Cardiac muscle cell (in vitro differentiated cells and primary cell): ENCODE measurements around the gene NBAS. TPM values are rescaled to one million over a fixed set of nuclear protein-coding genes. Genes with fewer than 3 reads are reported as not detected.
A peak's percentile ranks its signal among the peaks of the same experiment; 100 is the strongest.
"Not testable (repeated sequence)": the region's sequence is repeated elsewhere in the genome, so short reads cannot be mapped to it uniquely, and the experiment has no call there.

Experiments used
- DNase-seq, 2 donors: peaks; one replicate each; pipeline versions ENCODE4 v3.0.0 to v3.0.0-alpha.2; 2010 to 2017; ENCODE audit warnings: low read depth in 1 of 2, low spot score in 1 of 2
- H3K27ac ChIP-seq: fragments of 200-600 bp; sonication (generic); 2 replicates; pipeline ENCODE4 v1.5.1; 2016
- H3K27me3 ChIP-seq: fragments of 200-600 bp; sonication (generic); 2 replicates; pipeline ENCODE4 v1.6.0; 2016; ENCODE audit warnings: control low read depth
- H3K36me3 ChIP-seq: fragments of 200-600 bp; sonication (generic); 2 replicates; pipeline ENCODE4 v1.5.1; 2016; ENCODE audit warnings: control low read depth
- H3K4me1 ChIP-seq: fragments of 200-600 bp; sonication (generic); 2 replicates; pipeline ENCODE4 v1.8.1; 2017; ENCODE audit warnings: low read depth, mild to moderate bottlenecking, mixed run types
- H3K4me3 ChIP-seq: fragments of 200-600 bp; sonication (generic); 2 replicates; pipeline ENCODE4 v1.5.1; 2016; ENCODE audit warnings: mild to moderate bottlenecking
- H3K9me3 ChIP-seq: fragments of 200-600 bp; sonication (generic); 2 replicates; pipeline ENCODE4 v1.5.1; 2017; ENCODE audit warnings: low read depth, mild to moderate bottlenecking, control low read depth
- CTCF ChIP-seq: IDR thresholded peaks from 2 replicates; pipeline ENCODE4 v1.5.1; 2012; ENCODE audit warnings: low read depth, mild to moderate bottlenecking, low read length
- polyA plus RNA-seq: library from polyadenylated mRNA; unstranded; fragments of >200 nt; fragmentation: Nextera tagmentation; extraction: Ambion mirVana; gene quantifications from 2 replicates; pipeline ENCODE4 v1.2.1, GENCODE V29; 2016
- total RNA-seq: library from RNA; depleted of rRNA; stranded (reverse); fragments of >200 nt; gene quantifications from 2 replicates; pipeline ENCODE4 v1.2.3, GENCODE V29; 2016

NBAS gene
- total and polyA plus RNA-seq, 2 experiments from 2014 or later, result 32.4 to 74.8 TPM

- TF ChIP-seq CTCF, result no peak
- Histone ChIP-seq H3K9me3 (no peaks in the 10 kb centered on the region), H3K27me3 (no peaks in the 10 kb centered on the region), H3K27ac (no peak overlapping the region), H3K36me3 (peaks cover 3% of the 10 kb centered on the region), H3K4me3 (no peak overlapping the region), H3K4me1 (peaks cover 15% of the 10 kb centered on the region)
- DNase-seq, result peak; percentile 11
Observed at GRCh38 chr2:15412779-15413178, 148.4 kb downstream of the NBAS start.

- H3K27me3 ChIP-seq, result no peaks in the 10 kb centered on the region
- no peak for DNase-seq
- no peak overlapping the region for H3K4me3 ChIP-seq
- H3K27ac ChIP-seq, result peak overlapping the region; percentile 1
- no peak for TF ChIP-seq CTCF
- peaks cover 15% of the 10 kb centered on the region for H3K4me1 ChIP-seq
- H3K9me3 ChIP-seq, result no peaks in the 10 kb centered on the region
- peaks cover 3% of the 10 kb centered on the region for H3K36me3 ChIP-seq
Observed at GRCh38 chr2:15412309-15412708, 148.8 kb downstream of the NBAS start.

- no peak for DNase-seq
- Histone ChIP-seq H3K9me3 (no peaks in the 10 kb centered on the region), H3K27me3 (no peaks in the 10 kb centered on the region), H3K4me3 (no peak overlapping the region), H3K4me1 (peaks cover 15% of the 10 kb centered on the region), H3K27ac (no peak overlapping the region), H3K36me3 (peaks cover 3% of the 10 kb centered on the region)
- no peak for TF ChIP-seq CTCF
Observed at GRCh38 chr2:15410884-15411283, 150.2 kb downstream of the NBAS start.

- H3K4me1 ChIP-seq, result peaks cover 15% of the 10 kb centered on the region
- no peaks in the 10 kb centered on the region for H3K9me3 ChIP-seq
- TF ChIP-seq CTCF, result no peak
- DNase-seq, result no peak
- H3K27ac ChIP-seq, result no peak overlapping the region
- no peak overlapping the region for H3K4me3 ChIP-seq
- H3K27me3 ChIP-seq, result no peaks in the 10 kb centered on the region
- H3K36me3 ChIP-seq, result no peaks in the 10 kb centered on the region
Observed at GRCh38 chr2:15408759-15409158, 152.4 kb downstream of the NBAS start.

GRCh38 chr2:15407666-15408065, 153.5 kb downstream of the NBAS start:
- Histone ChIP-seq H3K27me3 (no peaks in the 10 kb centered on the region), H3K4me3 (no peak overlapping the region), H3K4me1 (peaks cover 6% of the 10 kb centered on the region), H3K36me3 (no peaks in the 10 kb centered on the region), H3K9me3 (no peaks in the 10 kb centered on the region), H3K27ac (no peak overlapping the region)
- no peak for DNase-seq
- no peak for TF ChIP-seq CTCF

GRCh38 chr2:15404511-15404910, 156.6 kb downstream of the NBAS start:
- not testable (repeated sequence) for H3K27me3 ChIP-seq, H3K4me1 ChIP-seq, DNase-seq, H3K36me3 ChIP-seq, H3K4me3 ChIP-seq, H3K27ac ChIP-seq, H3K9me3 ChIP-seq
